ENCODE results near the gene C1orf35.

Gene C1orf35

GRCh38 chr1:228077565-228078330 lies 25.4 kb downstream of the C1orf35 start:
- Histone ChIP-seq H3K4me3 (ENCODE audit: low read length) (no peak overlapping the region), H3K9me3 (replicated peaks; ENCODE audit: insufficient read depth, low read length) (no peaks in the 10 kb centered on the region), H2AFZ (ENCODE audit: low read length) (no peak overlapping the region), H3K36me3 (replicated peaks; ENCODE audit: insufficient read depth, low read length) (no peaks in the 10 kb centered on the region), H3K4me2 (ENCODE audit: low read depth, low read length) (no peak overlapping the region), H4K20me1 (ENCODE audit: insufficient read depth, low read length) (0 out of 2 replicates have a peak, but pooled peaks cover 3% of the 10 kb centered on the region), H3F3A (ENCODE audit: insufficient read depth, low read length) (no peaks in the 10 kb centered on the region; the same call in 1 of the 2 replicates), H3K4me1 (ENCODE audit: low read length) (peaks cover 5% of the 10 kb centered on the region), H3K79me2 (ENCODE audit: low read length) (peaks cover 35% of the 10 kb centered on the region), H3K9me2 (replicated peaks; ENCODE audit: insufficient read depth, low read length) (no peaks in the 10 kb centered on the region), H3K27me3 (replicated peaks; ENCODE audit: insufficient read depth, low read length) (no peaks in the 10 kb centered on the region), H3K9ac (ENCODE audit: low read length) (no peak overlapping the region), H3K27ac (ENCODE audit: low read length) (no peak overlapping the region)
- no peak for DNase-seq
- no peak for TF ChIP-seq EZH2phosphoT487 (IDR thresholded peaks at IDR 0.05; ENCODE audit: low read length)
- no peak for TF ChIP-seq CTCF (IDR thresholded peaks at IDR 0.05; ENCODE audit: low read length)
- TF ChIP-seq EZH2 (optimal IDR thresholded peaks at IDR 0.05; ENCODE audit: low read depth, low read length), result no peak

GRCh38 chr1:228076796-228077430 lies 26.2 kb downstream of the C1orf35 start:
- Histone ChIP-seq H3K27me3 (replicated peaks; ENCODE audit: insufficient read depth, low read length) (no peaks in the 10 kb centered on the region), H3K9ac (ENCODE audit: low read length) (no peak overlapping the region), H3K36me3 (replicated peaks; ENCODE audit: insufficient read depth, low read length) (no peaks in the 10 kb centered on the region), H4K20me1 (ENCODE audit: insufficient read depth, low read length) (0 out of 2 replicates have a peak, but pooled peaks cover 3% of the 10 kb centered on the region), H3K4me1 (ENCODE audit: low read length) (peaks cover 5% of the 10 kb centered on the region), H3F3A (ENCODE audit: insufficient read depth, low read length) (no peaks in the 10 kb centered on the region; the same call in 1 of the 2 replicates), H3K27ac (ENCODE audit: low read length) (no peak overlapping the region), H3K4me3 (ENCODE audit: low read length) (no peak overlapping the region), H3K4me2 (ENCODE audit: low read depth, low read length) (no peak overlapping the region), H3K79me2 (ENCODE audit: low read length) (peaks cover 28% of the 10 kb centered on the region), H3K9me3 (replicated peaks; ENCODE audit: insufficient read depth, low read length) (no peaks in the 10 kb centered on the region), H3K9me2 (replicated peaks; ENCODE audit: insufficient read depth, low read length) (no peaks in the 10 kb centered on the region), H2AFZ (ENCODE audit: low read length) (no peak overlapping the region)
- no peak for DNase-seq
- no peak for TF ChIP-seq EZH2phosphoT487 (IDR thresholded peaks at IDR 0.05; ENCODE audit: low read length)
- no peak for TF ChIP-seq CTCF (IDR thresholded peaks at IDR 0.05; ENCODE audit: low read length)
- no peak for TF ChIP-seq EZH2 (optimal IDR thresholded peaks at IDR 0.05; ENCODE audit: low read depth, low read length)

GRCh38 chr1:228075801-228076271 lies 27.3 kb downstream of the C1orf35 start:
- DNase-seq, result no peak
- Histone ChIP-seq H3K36me3 (replicated peaks; ENCODE audit: insufficient read depth, low read length) (no peaks in the 10 kb centered on the region), H4K20me1 (ENCODE audit: insufficient read depth, low read length) (0 out of 2 replicates have a peak, but pooled peaks cover 3% of the 10 kb centered on the region), H3K9me3 (replicated peaks; ENCODE audit: insufficient read depth, low read length) (no peaks in the 10 kb centered on the region), H3K27ac (ENCODE audit: low read length) (no peak overlapping the region), H3K79me2 (ENCODE audit: low read length) (peaks cover 17% of the 10 kb centered on the region), H2AFZ (ENCODE audit: low read length) (no peak overlapping the region), H3F3A (ENCODE audit: insufficient read depth, low read length) (no peaks in the 10 kb centered on the region; the same call in 1 of the 2 replicates), H3K4me3 (ENCODE audit: low read length) (no peak overlapping the region), H3K4me2 (ENCODE audit: low read depth, low read length) (no peak overlapping the region), H3K9ac (ENCODE audit: low read length) (no peak overlapping the region), H3K4me1 (ENCODE audit: low read length) (no peaks in the 10 kb centered on the region), H3K27me3 (replicated peaks; ENCODE audit: insufficient read depth, low read length) (no peaks in the 10 kb centered on the region), H3K9me2 (replicated peaks; ENCODE audit: insufficient read depth, low read length) (no peaks in the 10 kb centered on the region)
- TF ChIP-seq EZH2phosphoT487 (IDR thresholded peaks at IDR 0.05; ENCODE audit: low read length), result no peak
- no peak for TF ChIP-seq CTCF (IDR thresholded peaks at IDR 0.05; ENCODE audit: low read length)
- TF ChIP-seq EZH2 (optimal IDR thresholded peaks at IDR 0.05; ENCODE audit: low read depth, low read length), result no peak
